IPS-NIHi7 (cell line): Measurements from ENCODE around the gene MRC1.
A peak's percentile ranks its signal among the peaks of the same experiment; 100 is the strongest.
"Not testable (repeated sequence)": the region's sequence is repeated elsewhere in the genome, so short reads cannot be mapped to it uniquely, and the experiment has no call there.

Experiments
- DNase-seq: peaks from one replicate; pipeline ENCODE4 v3.0.0; 2012; ENCODE audit warnings: mixed read lengths; ENCODE audit errors: extremely low spot score

Gene MRC1

DNA sequence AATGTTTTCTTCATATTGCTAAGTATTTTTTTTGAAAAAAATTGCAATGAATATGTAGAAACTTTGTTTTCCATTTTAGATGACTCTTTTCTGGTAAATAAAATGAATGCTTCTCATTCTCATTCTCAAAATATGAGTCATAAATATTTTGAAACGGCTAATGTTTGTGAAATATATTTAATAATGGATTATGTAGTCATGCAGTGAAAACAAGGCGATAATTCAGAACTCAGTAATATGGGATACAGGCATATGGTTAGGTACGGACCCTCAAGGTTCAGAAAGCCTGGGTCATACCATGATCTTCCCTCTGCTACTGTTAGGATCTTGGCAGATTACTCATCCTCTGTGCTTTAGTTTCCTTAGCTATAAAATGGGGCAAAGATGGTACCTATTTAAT, 96.3 kb downstream of the MRC1 start:
- DNase-seq, result no peak

DNA sequence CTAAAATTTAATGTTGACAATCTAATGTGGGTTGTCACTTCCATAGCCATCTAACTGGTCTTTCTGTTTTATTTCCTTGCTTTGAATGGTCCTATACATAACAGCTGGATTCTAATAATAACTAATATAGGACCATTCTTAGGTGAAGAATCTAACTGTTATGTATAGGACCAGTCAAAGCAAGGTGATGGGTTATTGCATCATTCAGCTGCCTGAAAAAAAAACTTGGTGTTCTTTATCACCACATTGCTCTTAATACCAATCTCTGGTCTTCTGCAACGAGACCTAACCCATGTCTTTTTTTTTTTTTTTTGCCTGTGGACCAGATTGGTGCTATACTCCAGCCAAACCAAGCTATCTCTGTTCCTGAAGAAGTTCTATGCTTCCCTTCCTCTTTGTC, 96.9 kb downstream of the MRC1 start:
- DNase-seq, result no peak

DNA sequence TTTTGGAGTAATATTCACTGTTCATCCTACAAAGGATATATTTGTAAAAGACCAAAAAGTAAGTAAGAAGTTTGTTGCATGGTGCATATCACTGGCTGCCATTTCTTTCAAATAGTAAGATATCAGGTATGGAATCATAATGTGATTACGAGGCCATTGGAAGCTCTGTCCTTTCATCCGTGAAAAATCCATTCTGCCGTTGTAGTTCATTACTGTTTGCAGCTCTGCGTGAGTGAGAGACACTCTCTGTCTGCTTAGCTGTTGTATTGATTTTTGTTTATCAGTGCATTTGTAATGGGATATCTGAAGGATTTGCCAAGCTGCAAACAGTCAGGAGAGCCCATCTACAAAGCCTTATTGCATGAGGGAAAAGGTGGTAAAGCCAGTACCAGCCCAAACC, 98.5 kb downstream of the MRC1 start:
- DNase-seq, result no peak

DNA sequence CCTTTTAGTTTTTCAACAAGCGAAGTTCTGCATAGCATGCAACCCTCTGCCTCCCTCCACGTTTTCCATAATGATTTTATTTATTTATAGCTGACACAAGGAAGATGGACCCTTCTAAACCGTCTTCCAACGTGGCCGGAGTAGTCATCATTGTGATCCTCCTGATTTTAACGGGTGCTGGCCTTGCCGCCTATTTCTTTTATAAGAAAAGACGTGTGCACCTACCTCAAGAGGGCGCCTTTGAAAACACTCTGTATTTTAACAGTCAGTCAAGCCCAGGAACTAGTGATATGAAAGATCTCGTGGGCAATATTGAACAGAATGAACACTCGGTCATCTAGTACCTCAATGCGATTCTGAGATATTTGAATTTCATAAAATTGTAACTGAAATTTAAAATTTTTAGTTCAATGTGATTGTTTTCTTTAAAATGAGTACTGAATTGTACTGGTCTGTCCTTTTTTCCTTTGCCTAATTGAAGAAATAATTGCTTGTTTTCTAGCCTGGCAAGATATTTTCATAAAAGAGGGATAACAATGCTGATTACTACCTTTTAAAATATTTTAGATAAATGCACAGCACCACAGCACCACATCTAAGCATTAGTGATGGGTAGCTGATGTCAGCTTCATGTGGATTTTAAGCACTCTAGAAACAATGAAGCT, 101.1 kb downstream of the MRC1 start:
- DNase-seq, result peak; percentile 51

DNA sequence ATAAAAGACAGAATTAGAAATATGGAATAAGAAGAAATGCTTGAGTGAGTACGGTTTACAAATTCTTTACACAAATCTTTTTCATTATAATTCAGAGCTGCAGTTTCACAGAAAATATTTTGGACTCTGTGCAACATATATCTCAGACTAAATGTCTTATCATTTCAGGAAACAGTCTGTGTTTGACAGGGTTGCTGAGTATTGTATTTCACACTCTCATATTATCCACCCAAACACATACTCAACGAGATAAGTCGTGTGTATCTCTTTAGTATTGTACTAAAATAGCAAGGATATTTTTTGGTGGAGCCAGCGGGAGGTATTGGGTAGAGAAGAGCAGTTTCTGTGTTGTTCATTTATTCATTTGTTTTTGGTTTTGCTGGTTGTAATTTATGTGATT, 103.6 kb downstream of the MRC1 start:
- no peak for DNase-seq

DNA sequence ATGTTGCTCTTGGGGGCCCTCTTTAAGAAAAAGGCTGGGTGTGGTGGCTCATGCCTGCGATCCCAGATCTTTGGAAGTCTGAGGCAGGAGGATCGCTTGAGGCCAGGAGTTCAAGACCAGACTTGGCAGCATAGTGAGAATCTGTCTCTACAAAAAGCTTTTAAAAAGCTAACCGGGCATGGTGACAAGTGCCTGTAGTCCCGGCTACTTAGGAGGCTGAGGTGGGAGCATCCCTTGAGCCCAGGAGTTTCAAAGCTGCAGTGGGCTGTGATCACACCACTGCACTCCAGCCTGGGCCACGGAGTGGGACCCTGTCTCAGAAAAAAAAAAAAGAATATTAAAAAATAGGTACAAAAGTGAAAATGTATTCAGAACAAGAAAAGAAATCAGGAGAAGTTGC, 104.5 kb downstream of the MRC1 start:
- DNase-seq, result no peak

DNA sequence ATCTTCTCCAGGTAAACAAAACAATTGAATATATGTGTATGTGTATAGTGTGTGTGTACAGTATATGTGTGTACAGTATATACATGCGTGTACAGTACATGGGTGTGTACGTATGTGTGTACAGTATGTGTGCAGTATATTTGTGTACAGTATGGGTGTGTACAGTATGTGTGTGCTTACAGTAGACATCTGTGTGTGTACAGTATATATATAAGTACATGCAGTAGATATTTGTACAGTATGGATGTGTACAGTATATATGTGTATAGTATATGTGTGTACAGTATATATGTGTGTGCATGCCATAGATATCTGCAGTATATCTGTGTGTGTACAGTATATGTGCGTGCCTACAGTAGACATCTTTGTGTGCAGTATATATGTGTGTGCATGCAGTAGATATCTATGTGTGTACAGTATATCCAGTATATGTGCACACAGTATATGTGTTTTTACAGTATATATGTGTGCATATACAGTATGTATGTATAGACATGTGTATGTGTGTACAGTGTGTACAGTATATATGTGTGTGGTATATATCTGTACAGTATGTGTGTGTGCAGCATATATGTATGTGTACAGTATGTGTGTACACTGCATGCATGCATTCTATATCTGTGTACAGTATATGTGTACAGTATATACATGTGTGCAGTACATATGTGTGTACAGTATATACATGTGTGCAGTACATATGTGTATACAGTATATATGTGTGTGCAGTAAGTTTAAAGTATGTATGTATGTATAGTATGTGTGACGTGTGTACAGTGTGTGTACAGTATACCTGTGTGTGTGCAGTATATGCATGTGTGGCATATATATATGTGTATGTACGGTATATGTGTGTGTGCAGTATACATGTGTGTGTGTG, 105.3 kb downstream of the MRC1 start:
- DNase-seq, result no peak

DNA sequence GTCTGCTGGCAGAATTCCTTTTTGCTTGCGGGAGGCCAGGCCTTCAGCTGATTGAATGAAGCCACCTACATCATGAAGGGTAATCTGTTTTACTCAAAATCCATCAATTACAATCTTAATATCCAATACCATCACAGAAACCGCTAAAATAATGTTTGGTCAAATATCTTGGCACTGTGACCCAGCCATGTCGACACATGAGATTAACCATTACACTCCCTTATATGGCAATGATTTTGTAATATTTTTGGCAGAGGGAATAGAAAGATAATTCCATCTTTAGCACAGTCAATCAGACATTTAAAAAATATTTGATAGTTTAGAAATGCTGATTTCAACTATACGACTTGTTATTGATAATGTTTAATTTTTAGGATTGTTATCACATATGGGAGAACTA, 106.0 kb downstream of the MRC1 start:
- no peak for DNase-seq

DNA sequence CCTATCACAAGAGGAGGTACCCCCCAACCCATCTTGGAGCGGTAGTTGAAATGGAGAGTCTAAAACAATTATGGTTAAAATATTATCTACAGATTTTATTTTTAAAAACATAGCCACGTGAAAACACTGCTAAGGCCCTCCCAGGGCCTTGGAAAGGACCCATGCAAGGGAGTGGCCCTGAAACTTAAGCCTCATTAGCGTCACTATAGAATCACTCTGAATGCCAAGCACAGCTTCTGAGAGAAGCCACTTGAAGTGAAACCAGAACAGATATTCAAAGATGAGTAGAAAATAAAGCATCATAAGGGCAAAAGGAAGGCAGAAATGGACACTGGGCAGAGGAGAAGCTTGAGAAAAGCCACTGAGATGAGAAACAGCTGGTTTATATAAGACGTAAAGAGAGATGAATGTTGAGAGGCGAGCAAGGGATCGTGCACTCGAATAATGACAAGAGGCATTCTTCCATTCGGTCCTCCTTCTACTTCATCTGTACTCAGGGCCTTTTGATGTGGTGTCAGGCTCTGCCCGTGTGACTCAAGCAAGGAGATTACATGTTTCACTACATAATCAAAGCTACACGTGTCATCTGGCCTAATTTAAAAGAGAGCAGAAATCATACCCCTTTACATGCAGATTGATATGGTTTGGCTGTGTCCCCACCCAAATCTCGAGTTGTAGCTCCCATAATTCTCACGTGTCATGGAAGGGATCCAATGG, 109.2 kb downstream of the MRC1 start:
- DNase-seq, result no peak

DNA sequence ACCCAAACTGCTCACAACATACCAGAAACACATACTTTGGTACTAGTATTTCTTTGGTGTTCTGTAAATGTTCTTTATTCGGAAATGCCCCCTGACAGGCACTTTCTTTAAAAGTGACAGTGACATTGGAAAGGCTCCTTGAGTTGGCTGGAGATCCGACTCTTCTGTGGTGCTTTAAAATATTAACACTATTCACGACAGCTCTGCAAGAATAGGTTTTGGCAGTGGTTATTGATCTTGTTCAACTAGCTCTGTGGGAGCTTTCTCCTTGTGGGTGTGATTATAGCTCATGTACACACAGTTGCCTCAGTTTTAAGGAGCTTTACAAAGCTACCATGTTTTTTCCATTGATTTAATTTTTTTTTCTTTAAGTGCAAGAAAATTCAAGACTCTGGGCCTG, 112.2 kb downstream of the MRC1 start:
- no peak for DNase-seq

DNA sequence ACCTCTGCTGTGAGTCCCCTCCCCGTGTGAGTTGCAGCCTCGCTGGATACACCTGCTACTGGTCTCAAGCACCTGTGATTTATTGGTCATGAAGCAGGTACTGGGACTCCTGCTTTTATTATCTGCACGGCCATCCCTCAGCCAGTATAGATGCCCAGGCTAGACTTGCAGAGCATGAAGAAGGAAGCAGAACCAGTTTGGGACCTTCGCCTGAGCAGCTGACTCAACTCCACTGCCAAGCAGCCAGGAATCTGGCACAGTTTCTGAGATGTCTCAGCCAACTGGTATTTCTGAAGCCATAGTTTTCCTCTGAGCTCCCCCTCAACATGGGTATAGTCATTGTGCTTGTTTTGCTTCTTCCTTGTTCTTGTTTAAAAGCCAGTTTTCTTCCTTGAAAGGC, 114.6 kb downstream of the MRC1 start:
- no peak for DNase-seq

DNA sequence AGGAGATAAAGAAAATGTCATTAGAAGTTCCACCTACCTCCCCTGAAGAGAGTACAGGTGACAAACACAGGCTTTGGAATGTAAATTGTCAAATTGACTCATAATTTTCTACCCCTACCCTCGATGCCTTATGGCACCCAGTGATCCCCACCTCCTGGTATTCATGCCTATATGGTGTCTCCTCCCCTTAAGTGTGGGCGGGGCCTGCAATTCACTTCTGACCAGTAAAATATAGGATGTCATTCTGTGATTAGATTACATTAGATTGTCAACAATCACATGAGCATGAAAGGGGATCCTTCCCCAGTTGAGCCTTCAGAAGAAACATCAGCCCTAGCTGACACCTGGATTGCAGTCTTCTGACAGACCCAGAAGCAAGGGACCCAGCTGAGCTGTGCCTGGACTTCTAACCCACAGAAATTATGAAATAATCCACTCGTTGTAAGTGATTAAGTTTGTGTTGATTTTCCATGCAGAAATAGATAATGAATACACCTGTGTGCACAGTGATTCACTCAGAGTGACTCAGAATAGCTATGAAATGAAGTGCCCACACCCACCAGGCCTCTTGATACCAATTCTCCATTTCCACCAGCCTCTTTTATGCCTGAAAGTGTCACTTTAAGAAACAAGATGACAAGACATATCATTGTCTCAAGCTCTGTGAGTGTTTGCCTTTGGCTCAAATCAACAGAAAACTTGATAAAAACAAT, 134.0 kb downstream of the MRC1 start:
- DNase-seq, result no peak

DNA sequence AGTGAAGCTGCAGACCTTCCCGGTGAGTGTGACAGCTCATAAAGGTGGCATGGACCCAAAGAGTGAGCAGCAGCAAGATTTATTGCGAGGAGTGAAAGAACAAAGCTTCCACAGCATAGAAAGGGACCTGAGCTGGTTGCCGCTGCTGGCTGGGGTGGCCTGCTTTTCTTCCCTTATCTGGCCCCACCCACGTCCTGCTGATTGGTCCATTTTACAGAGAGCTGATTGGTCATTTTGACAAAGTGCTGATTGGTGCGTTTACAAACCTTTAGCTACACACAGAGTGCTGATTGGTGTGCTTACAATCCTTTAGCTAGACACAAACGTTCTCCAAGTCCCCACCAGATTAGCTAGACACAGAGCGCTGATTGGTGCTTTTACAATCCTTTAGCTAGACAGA, 141.1 kb downstream of the MRC1 start:
- DNase-seq, result not testable (repeated sequence)

DNA sequence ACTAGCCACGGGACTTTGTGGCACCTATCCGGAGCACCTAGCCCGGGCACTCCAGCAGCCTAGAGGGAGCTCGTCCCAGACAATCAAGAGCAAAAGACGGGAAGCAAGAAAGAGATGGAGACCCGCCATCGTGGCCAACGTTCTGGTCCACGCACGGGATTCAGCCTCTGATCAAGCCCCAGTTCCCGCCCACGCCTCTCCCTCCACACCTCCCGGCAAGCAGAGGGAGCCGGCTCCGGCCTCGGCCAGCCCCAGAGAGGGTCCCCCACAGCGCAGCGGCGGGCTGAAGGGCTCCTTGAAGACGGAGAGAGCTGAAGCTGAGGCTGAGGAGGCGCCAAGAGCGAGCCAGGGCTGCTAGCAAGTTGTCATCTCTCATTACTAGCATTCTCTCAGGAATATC, 141.6 kb downstream of the MRC1 start:
- DNase-seq, result no peak

DNA sequence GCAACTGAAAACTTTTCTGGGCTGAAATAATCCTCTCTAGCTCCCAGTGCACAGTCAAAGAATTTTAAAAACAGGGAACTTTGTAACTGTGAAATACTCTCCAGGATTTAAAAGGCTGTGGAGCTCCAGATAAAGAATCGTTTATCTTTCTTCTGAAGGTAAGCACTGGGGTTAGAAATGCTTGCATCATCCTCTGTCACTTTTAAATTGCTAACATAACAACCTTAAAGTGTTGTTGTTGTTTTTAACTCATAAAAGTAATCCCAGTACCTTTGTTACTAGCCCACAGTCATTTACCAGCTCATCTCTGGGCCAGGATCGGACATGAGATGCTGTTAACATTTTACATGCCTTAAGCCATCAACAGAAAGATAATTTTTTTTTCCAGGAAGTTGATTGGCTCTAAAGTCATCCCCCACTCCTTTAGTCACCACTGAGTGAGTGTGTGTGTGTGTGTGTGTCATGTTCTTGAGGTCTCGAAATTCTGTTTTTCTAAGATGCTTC, 142.8 kb downstream of the MRC1 start, which contains the start of gene SLC39A12:
SLC39A12 (plus strand) TSS at position 51 of the 504 bp plus-strand sequence. CDS start 1,359 bp downstream, outside the sequence.
- no peak for DNase-seq

DNA sequence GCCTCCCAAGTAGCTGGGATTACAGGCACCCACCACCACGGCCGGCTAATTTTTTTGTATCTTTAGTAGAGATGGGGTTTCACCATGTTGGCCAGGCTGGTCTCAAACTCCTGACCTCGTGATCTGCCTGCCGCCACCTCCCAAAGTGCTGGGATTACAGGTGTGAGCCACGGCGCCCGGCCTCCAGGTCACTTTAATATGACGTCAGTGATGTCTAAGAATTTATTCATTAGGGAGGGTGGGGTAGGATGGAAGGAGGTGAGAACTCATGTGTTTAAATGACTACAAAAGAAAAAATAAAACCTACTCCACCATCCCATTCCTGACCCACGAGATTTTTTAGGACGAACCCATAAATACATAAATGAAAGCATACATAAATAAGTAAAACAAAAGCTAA, 145.2 kb downstream of the MRC1 start:
- DNase-seq, result not testable (repeated sequence)

DNA sequence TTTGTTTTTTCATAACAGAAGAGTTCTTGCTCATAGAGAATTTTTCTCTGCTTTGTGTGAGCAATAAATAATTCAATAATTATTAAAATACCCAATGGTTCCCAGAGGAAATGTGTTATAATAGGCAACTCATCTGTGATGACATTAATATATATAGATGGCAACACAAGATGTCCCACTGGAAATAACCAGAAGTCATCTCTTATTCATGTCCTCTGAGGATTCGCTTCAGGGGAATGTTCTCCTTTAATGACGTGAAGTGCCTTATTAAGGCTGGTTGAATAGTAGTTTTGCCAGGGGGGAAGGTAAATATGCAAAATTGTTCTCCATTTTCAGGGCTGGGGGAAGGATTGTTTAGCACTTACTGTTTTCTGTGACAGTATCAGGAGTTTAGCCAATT, 145.7 kb downstream of the MRC1 start:
- DNase-seq, result no peak

DNA sequence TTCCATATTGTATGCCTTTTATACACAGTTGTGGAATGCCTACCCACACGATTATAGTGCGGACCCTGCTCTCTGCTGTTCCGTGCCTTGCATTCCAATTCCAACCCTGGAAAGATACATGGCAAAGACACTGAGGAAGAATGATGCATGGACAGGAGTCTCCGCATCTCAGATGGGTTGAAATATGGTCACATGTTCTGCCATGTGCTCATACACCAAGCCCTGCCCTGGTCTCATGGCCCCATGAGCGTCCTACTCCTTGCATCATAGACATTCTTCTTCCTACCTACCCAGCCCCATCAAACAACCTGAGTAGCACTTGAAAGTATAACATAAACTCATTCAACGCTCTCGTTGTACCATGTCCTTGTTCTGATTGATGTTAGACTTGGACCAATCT, 148.9 kb downstream of the MRC1 start:
- DNase-seq, result no peak

DNA sequence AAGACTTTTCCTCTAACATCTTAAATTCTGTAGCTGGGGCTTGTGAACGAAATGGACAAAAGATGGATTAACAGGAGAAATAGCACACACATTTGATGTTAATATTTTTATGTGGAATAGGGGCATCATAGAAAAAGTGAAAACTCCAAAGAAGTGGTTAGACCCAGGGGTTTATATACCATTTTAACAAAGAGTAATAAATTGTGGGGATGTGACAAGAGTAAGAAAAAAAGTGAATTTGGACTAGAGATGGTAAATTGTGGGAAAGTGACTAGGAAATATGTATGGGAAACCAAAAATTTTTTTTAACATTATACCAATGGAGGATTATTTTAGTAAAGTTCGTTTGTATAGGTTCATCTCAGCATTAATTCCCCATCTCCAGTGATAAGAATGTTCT, 150.7 kb downstream of the MRC1 start:
- no peak for DNase-seq
